HG02623 (cell line): ENCODE measurements around the gene EDARADD.
"Not testable (repeated sequence)": the region's sequence is repeated elsewhere in the genome, so short reads cannot be mapped to it uniquely, and the experiment has no call there.

Experiments
- ATAC-seq: cut with Tn5 transposase; IDR thresholded peaks from one replicate; pipeline ENCODE4 v1.9.1; 2021; ENCODE audit warnings: moderate library complexity; ENCODE audit not compliant: unreplicated experiment

Gene EDARADD

GRCh38 chr1:236480758-236481436 lies 86.8 kb downstream of the EDARADD start:
- ATAC-seq, result no peak

- no peak for ATAC-seq
Observed at GRCh38 chr1:236484310-236484971, 90.4 kb downstream of the EDARADD start.

GRCh38 chr1:236486356-236487002 lies 92.4 kb downstream of the EDARADD start:
- no peak for ATAC-seq

GRCh38 chr1:236489161-236489560 lies 95.1 kb downstream of the EDARADD start:
- ATAC-seq, result not testable (repeated sequence)

- ATAC-seq, result no peak
Observed at GRCh38 chr1:236489710-236490377, 95.8 kb downstream of the EDARADD start.

- ATAC-seq, result no peak
Observed at GRCh38 chr1:236491469-236492136, 97.5 kb downstream of the EDARADD start.

GRCh38 chr1:236492378-236492777 lies 98.3 kb downstream of the EDARADD start:
- ATAC-seq, result no peak

GRCh38 chr1:236494082-236494481 lies 100.0 kb downstream of the EDARADD start:
- ATAC-seq, result no peak

GRCh38 chr1:236494586-236495466 lies 100.7 kb downstream of the EDARADD start:
- no peak for ATAC-seq

GRCh38 chr1:236495467-236496112 lies 101.5 kb downstream of the EDARADD start:
- no peak for ATAC-seq

GRCh38 chr1:236497908-236498307 lies 103.8 kb downstream of the EDARADD start:
- ATAC-seq, result no peak

GRCh38 chr1:236501093-236501492 lies 107.0 kb downstream of the EDARADD start:
- ATAC-seq, result no peak

- ATAC-seq, result no peak
Observed at GRCh38 chr1:236502579-236502971, 108.5 kb downstream of the EDARADD start.

GRCh38 chr1:236502972-236503639 lies 109.0 kb downstream of the EDARADD start:
- ATAC-seq, result no peak

- not testable (repeated sequence) for ATAC-seq
Observed at GRCh38 chr1:236504338-236504737, 110.3 kb downstream of the EDARADD start.

GRCh38 chr1:236507022-236507700 lies 113.1 kb downstream of the EDARADD start:
- ATAC-seq, result no peak

- ATAC-seq, result no peak
Observed at GRCh38 chr1:236508593-236509027, 114.5 kb downstream of the EDARADD start.

GRCh38 chr1:236509203-236509602 lies 115.1 kb downstream of the EDARADD start:
- ATAC-seq, result no peak
